Measurements from ENCODE around the gene BBS10. TPM values are rescaled to one million over a fixed set of nuclear protein-coding genes. Genes with fewer than 3 reads are reported as not detected.

The BBS10 gene
- total RNA-seq, 1 experiment from 2014 or later, result 8.2 TPM

DNA sequence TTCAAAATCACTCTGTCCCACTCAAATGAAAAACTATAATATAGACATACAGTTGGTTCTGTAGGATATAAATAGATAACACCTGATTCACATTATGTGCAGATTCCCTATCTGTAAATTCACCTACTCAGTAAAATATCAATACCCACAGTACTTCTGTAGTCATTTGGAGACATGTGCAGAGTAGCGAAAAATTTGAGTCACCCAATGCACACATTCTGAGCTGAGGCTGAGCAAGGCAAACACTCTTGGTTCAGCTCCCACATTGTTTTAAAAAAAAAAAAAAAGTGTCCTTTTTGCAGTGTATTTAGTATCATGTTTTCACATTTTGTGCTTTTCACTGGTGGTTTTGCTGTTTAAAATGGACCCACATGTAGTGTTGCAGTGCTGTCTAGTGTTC is 27.3 kb upstream of the BBS10 start:
- Mint-ChIP-seq H3K27ac (no peak overlapping the region), H3K9me3 (no peaks in the 10 kb centered on the region), H3K27me3 (ENCODE audit: low read depth) (no peaks in the 10 kb centered on the region), H3K4me1 (no peaks in the 10 kb centered on the region), H3K36me3 (peaks cover 22% of the 10 kb centered on the region), H3K4me3 (no peak overlapping the region)
- POLR2A ChIA-PET, result no interaction called here
- DNase-seq (ENCODE audit: low spot score) (no peak), ATAC-seq (no peak)
- TF ChIP-seq, protein P1, sequence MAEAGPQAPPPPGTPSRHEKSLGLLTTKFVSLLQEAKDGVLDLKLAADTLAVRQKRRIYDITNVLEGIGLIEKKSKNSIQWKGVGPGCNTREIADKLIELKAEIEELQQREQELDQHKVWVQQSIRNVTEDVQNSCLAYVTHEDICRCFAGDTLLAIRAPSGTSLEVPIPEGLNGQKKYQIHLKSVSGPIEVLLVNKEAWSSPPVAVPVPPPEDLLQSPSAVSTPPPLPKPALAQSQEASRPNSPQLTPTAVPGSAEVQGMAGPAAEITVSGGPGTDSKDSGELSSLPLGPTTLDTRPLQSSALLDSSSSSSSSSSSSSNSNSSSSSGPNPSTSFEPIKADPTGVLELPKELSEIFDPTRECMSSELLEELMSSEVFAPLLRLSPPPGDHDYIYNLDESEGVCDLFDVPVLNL (CRISPR knock-in tag; IDR thresholded peaks at IDR 0.05; ENCODE audit: borderline replicate concordance, low read depth), result no peak
- no peak for TF ChIP-seq NFYB (CRISPR knock-in tag; conservative IDR thresholded peaks at IDR 0.05; ENCODE audit: low read depth)
- no peak for TF ChIP-seq TCF7 (CRISPR knock-in tag; IDR thresholded peaks at IDR 0.05; ENCODE audit: low read depth)
- no peak for TF ChIP-seq ATF2 (CRISPR knock-in tag; IDR thresholded peaks at IDR 0.05; ENCODE audit: borderline replicate concordance, low read depth)
- CTCF ChIA-PET, result no interaction called here

- H3K9me3 Mint-ChIP-seq, result no peaks in the 10 kb centered on the region
- DNase-seq (ENCODE audit: low spot score), result no peak
- TF ChIP-seq, protein P2, sequence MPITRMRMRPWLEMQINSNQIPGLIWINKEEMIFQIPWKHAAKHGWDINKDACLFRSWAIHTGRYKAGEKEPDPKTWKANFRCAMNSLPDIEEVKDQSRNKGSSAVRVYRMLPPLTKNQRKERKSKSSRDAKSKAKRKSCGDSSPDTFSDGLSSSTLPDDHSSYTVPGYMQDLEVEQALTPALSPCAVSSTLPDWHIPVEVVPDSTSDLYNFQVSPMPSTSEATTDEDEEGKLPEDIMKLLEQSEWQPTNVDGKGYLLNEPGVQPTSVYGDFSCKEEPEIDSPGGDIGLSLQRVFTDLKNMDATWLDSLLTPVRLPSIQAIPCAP (CRISPR knock-in tag; IDR thresholded peaks at IDR 0.05), result no peak
- TF ChIP-seq FOXP1 (CRISPR knock-in tag; IDR thresholded peaks at IDR 0.05; ENCODE audit: borderline replicate concordance), result no peak
- no peak for TF ChIP-seq PRDM15 (CRISPR knock-in tag; IDR thresholded peaks at IDR 0.05)
- TF ChIP-seq HMGXB4 (CRISPR knock-in tag; IDR thresholded peaks at IDR 0.05), result no peak
- no peaks in the 10 kb centered on the region for H3K27me3 Mint-ChIP-seq (ENCODE audit: low read depth)
- H3K4me1 Mint-ChIP-seq, result no peaks in the 10 kb centered on the region
- ATAC-seq, result no peak
- peaks cover 24% of the 10 kb centered on the region for H3K36me3 Mint-ChIP-seq
- no peak overlapping the region for H3K27ac Mint-ChIP-seq
- no peak overlapping the region for H3K4me3 Mint-ChIP-seq
- POLR2A ChIA-PET, result no interaction called here
- CTCF ChIA-PET, result no interaction called here
Observed at GRCh38 chr12:76374386-76375020, 26.3 kb upstream of the BBS10 start.

GRCh38 chr12:76368230-76368629 is 20.0 kb upstream of the BBS10 start:
- no peaks in the 10 kb centered on the region for H3K27me3 Mint-ChIP-seq (ENCODE audit: low read depth)
- peaks cover 43% of the 10 kb centered on the region for H3K36me3 Mint-ChIP-seq
- TF ChIP-seq ZNF121 (CRISPR knock-in tag; IDR thresholded peaks at IDR 0.05) (no peak), ZNF416 (CRISPR knock-in tag; IDR thresholded peaks at IDR 0.05) (no peak), ATF2 (CRISPR knock-in tag; IDR thresholded peaks at IDR 0.05; ENCODE audit: borderline replicate concordance, low read depth) (no peak), RELA (CRISPR knock-in tag; IDR thresholded peaks at IDR 0.05; ENCODE audit: borderline replicate concordance) (no peak), ZNF232 (CRISPR knock-in tag; IDR thresholded peaks at IDR 0.05) (no peak), CREB1 (CRISPR knock-in tag; IDR thresholded peaks at IDR 0.05) (no peak), CREM (CRISPR knock-in tag; IDR thresholded peaks at IDR 0.05) (no peak), ATF3 (CRISPR knock-in tag; conservative IDR thresholded peaks at IDR 0.05) (no peak)
- TF ChIP-seq, protein P3, sequence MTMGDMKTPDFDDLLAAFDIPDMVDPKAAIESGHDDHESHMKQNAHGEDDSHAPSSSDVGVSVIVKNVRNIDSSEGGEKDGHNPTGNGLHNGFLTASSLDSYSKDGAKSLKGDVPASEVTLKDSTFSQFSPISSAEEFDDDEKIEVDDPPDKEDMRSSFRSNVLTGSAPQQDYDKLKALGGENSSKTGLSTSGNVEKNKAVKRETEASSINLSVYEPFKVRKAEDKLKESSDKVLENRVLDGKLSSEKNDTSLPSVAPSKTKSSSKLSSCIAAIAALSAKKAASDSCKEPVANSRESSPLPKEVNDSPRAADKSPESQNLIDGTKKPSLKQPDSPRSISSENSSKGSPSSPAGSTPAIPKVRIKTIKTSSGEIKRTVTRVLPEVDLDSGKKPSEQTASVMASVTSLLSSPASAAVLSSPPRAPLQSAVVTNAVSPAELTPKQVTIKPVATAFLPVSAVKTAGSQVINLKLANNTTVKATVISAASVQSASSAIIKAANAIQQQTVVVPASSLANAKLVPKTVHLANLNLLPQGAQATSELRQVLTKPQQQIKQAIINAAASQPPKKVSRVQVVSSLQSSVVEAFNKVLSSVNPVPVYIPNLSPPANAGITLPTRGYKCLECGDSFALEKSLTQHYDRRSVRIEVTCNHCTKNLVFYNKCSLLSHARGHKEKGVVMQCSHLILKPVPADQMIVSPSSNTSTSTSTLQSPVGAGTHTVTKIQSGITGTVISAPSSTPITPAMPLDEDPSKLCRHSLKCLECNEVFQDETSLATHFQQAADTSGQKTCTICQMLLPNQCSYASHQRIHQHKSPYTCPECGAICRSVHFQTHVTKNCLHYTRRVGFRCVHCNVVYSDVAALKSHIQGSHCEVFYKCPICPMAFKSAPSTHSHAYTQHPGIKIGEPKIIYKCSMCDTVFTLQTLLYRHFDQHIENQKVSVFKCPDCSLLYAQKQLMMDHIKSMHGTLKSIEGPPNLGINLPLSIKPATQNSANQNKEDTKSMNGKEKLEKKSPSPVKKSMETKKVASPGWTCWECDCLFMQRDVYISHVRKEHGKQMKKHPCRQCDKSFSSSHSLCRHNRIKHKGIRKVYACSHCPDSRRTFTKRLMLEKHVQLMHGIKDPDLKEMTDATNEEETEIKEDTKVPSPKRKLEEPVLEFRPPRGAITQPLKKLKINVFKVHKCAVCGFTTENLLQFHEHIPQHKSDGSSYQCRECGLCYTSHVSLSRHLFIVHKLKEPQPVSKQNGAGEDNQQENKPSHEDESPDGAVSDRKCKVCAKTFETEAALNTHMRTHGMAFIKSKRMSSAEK (CRISPR knock-in tag; IDR thresholded peaks at IDR 0.05; ENCODE audit: borderline replicate concordance), result no peak

More at GRCh38 chr12:76368230-76368629, 20.0 kb upstream of the BBS10 start:
- POLR2A ChIA-PET, result no interaction called here
- Mint-ChIP-seq H3K4me3 (no peak overlapping the region), H3K9me3 (no peaks in the 10 kb centered on the region; the same call in 1 of the 2 replicates), H3K4me1 (no peaks in the 10 kb centered on the region), H3K27ac (no peak overlapping the region)
- CTCF ChIA-PET, result no interaction called here
- DNase-seq (ENCODE audit: low spot score) (no peak), ATAC-seq (no peak)
